ENCODE data around the gene OCRL. TPM values are rescaled to one million over a fixed set of nuclear protein-coding genes. Genes with fewer than 3 reads are reported as not detected.

OCRL gene
- total RNA-seq, 1 experiment from 2014 or later = 41.4 TPM

DNA sequence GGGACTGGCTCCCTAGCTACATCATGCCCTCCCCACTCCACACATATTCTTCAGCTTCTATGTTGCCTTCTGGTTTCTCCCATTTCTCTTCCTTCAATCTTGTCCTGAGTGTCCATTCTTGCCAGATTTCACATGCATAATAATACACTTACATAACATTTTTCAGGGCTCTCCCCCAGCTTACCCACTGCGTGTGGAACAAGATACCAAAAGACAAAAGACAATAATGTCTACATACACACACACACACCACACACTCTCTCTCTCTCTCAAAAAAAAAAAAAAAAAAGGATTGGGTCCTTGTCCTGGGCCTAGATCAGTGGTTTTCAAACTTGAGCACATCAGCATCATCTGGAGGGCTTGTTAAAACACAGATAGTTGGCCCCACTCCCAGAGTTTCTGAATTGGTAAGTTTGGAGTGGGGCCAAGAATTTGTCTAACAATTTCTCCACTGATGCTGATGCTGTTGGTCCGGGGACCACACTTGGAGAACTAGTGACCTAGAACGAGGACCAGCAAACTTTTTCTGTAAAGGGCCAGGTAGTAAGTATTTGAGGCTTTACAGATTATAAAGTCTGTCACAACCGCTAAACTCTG, 10.3 kb upstream of the OCRL start:
- Histone ChIP-seq H3K4me3 (no peak overlapping the region), H3K36me3 (ENCODE audit: low read depth) (no peaks in the 10 kb centered on the region), H3K4me2 (no peak overlapping the region), H3K9me2 (ENCODE audit: insufficient read depth) (no peaks in the 10 kb centered on the region), H3K27ac (no peak overlapping the region), H4K20me1 (ENCODE audit: insufficient read depth) (no peaks in the 10 kb centered on the region), H3K4me1 (replicated peaks; ENCODE audit: insufficient read depth) (no peaks in the 10 kb centered on the region), H2AFZ (no peak overlapping the region), H3K9me3 (ENCODE audit: insufficient read depth, low read depth) (no peaks in the 10 kb centered on the region), H3F3A (ENCODE audit: insufficient read depth, low read depth) (no peaks in the 10 kb centered on the region; the same call in 1 of the 2 replicates), H3K27me3 (ENCODE audit: insufficient read depth, low read depth) (no peaks in the 10 kb centered on the region), H3K79me2 (ENCODE audit: low read depth) (no peaks in the 10 kb centered on the region)
- no peak for DNase-seq
- no TSS peak for BruUV-seq (replicated peaks)
- ChIA-PET POLR2A (ENCODE audit: unreplicated experiment) (no interaction called here), CTCF (no interaction called here)
- TF ChIP-seq, protein P1, sequence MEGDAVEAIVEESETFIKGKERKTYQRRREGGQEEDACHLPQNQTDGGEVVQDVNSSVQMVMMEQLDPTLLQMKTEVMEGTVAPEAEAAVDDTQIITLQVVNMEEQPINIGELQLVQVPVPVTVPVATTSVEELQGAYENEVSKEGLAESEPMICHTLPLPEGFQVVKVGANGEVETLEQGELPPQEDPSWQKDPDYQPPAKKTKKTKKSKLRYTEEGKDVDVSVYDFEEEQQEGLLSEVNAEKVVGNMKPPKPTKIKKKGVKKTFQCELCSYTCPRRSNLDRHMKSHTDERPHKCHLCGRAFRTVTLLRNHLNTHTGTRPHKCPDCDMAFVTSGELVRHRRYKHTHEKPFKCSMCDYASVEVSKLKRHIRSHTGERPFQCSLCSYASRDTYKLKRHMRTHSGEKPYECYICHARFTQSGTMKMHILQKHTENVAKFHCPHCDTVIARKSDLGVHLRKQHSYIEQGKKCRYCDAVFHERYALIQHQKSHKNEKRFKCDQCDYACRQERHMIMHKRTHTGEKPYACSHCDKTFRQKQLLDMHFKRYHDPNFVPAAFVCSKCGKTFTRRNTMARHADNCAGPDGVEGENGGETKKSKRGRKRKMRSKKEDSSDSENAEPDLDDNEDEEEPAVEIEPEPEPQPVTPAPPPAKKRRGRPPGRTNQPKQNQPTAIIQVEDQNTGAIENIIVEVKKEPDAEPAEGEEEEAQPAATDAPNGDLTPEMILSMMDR (conservative IDR thresholded peaks at IDR 0.05) = no peak
- TF ChIP-seq EZH2 (IDR thresholded peaks at IDR 0.05; ENCODE audit: low read depth) = no peak
- intact Hi-C loops (cut with micrococcal nuclease; ENCODE audit: unreplicated experiment) = no loop called here

GRCh38 chrX:129530410-129530809, 9.6 kb upstream of the OCRL start:
- BruUV-seq (replicated peaks) = no TSS peak
- CTCF ChIA-PET = no interaction called here

GRCh38 chrX:129531132-129531531, 8.9 kb upstream of the OCRL start:
- ChIA-PET POLR2A (ENCODE audit: unreplicated experiment) (no interaction called here), CTCF (no interaction called here)

More at GRCh38 chrX:129530410-129530809, 9.6 kb upstream of the OCRL start:
- H4K20me1 ChIP-seq (ENCODE audit: insufficient read depth) = no peaks in the 10 kb centered on the region
- H3K27ac ChIP-seq = no peak overlapping the region
- no peaks in the 10 kb centered on the region for H3F3A ChIP-seq (ENCODE audit: insufficient read depth, low read depth)
- POLR2A ChIA-PET (ENCODE audit: unreplicated experiment) = no interaction called here
- DNase-seq = no peak
- TF ChIP-seq, protein P1 (conservative IDR thresholded peaks at IDR 0.05) = no peak
- no peak for TF ChIP-seq EZH2 (IDR thresholded peaks at IDR 0.05; ENCODE audit: low read depth)
- no peaks in the 10 kb centered on the region for H3K27me3 ChIP-seq (ENCODE audit: insufficient read depth, low read depth)
- H3K4me2 ChIP-seq = no peak overlapping the region
- intact Hi-C loops (cut with micrococcal nuclease; ENCODE audit: unreplicated experiment) = no loop called here
- no peaks in the 10 kb centered on the region for H3K9me2 ChIP-seq (ENCODE audit: insufficient read depth)
- no peaks in the 10 kb centered on the region for H3K4me1 ChIP-seq (replicated peaks; ENCODE audit: insufficient read depth)
- H3K79me2 ChIP-seq (ENCODE audit: low read depth) = no peaks in the 10 kb centered on the region
- no peaks in the 10 kb centered on the region for H3K9me3 ChIP-seq (ENCODE audit: insufficient read depth, low read depth)
- H2AFZ ChIP-seq = no peak overlapping the region
- H3K36me3 ChIP-seq (ENCODE audit: low read depth) = no peaks in the 10 kb centered on the region
- no peak overlapping the region for H3K4me3 ChIP-seq

More at GRCh38 chrX:129531132-129531531, 8.9 kb upstream of the OCRL start:
- Histone ChIP-seq H3K9me3 (ENCODE audit: insufficient read depth, low read depth) (no peaks in the 10 kb centered on the region), H3K4me2 (no peak overlapping the region), H3K36me3 (ENCODE audit: low read depth) (no peaks in the 10 kb centered on the region), H4K20me1 (ENCODE audit: insufficient read depth) (no peaks in the 10 kb centered on the region), H3K4me1 (replicated peaks; ENCODE audit: insufficient read depth) (no peaks in the 10 kb centered on the region), H2AFZ (no peak overlapping the region), H3K79me2 (ENCODE audit: low read depth) (no peaks in the 10 kb centered on the region), H3K27ac (no peak overlapping the region), H3K9me2 (ENCODE audit: insufficient read depth) (no peaks in the 10 kb centered on the region), H3F3A (ENCODE audit: insufficient read depth, low read depth) (no peaks in the 10 kb centered on the region), H3K4me3 (no peak overlapping the region), H3K27me3 (ENCODE audit: insufficient read depth, low read depth) (no peaks in the 10 kb centered on the region)
- intact Hi-C loops (cut with micrococcal nuclease; ENCODE audit: unreplicated experiment) = no loop called here
- no peak for TF ChIP-seq EZH2 (IDR thresholded peaks at IDR 0.05; ENCODE audit: low read depth)
- TF ChIP-seq, protein P1 (conservative IDR thresholded peaks at IDR 0.05) = no peak
- no TSS peak for BruUV-seq (replicated peaks)
- DNase-seq = no peak
